Measurements from ENCODE around the gene NFATC3. TPM values are rescaled to one million over a fixed set of nuclear protein-coding genes. Genes with fewer than 3 reads are reported as not detected.

The NFATC3 gene
- total RNA-seq, 8 experiments from 2014 or later, result 14.0 to 27.0 (median 19.1) TPM

DNA sequence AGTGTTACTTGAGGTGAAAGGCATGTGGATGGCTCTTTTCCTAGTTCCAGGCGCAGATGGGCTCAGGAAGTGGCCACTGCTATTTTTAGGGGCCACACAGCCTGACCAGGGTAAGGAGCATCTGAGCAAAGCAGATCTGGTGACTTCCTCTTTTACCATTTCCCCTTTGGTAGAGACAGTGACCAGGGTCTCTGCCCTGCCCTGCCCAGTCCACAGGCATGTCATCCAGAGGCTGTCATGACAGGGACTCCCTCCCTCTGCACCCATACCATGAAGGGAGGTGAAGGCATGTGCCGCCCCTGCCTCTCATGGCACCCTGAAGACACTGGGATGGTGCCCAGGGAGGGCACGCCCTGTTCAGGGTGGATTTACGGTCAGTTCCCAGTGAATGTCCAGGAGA, 162.2 kb downstream of the NFATC3 start:
- WGBS, 10 experiments, result 80 to 100% (median 90%) methylated on average over 1 to 3 of the region's 4 CpGs; no CpG with 5 or more reads in 3 of the 10 experiments
- H3K27ac ChIP-seq, result no peak overlapping the region
- peaks cover 6 to 9% of the 10 kb centered on the region in 2 donors for H3K4me1 ChIP-seq (replicated peaks in 1 of 2)
- in situ Hi-C loops (cut with MboI; ENCODE audit: low pct_unique_long_range_greater_than_20kb in 2 of 9, low sequenced_read_pairs in 9 of 9, unreplicated experiment in 9 of 9), result no loop called here
- no peak overlapping the region for H3K4me3 ChIP-seq
- no peak for ATAC-seq (replicated peaks in 6 of 8)

DNA sequence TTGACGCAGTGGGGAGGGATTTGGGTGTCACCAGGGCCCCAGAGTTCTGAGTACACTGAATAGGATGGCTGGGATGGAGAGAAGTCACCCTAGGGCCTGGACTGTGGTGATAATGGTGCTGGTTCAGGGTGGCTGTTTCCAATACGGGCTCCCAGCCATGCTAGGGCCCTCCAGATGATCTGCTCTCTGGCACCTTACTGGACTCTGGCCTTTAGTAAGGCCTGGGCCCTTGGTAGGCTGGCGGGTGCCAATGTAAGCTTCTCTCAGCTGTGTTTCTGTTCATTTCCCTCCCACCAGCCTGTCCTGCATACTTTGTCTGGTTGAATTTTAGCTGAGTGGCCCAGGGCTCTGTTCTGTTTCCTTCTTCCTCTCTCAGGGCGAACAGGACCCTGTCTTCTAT, 162.8 kb downstream of the NFATC3 start:
- WGBS, 10 experiments, result 80 to 100% (median 93%) methylated on average over 1 to 4 of the region's 4 CpGs; no CpG with 5 or more reads in 2 of the 10 experiments
- no peak for ATAC-seq (replicated peaks in 6 of 8)
- Histone ChIP-seq H3K4me1 (replicated peaks in 1 of 2) (peaks cover 6 to 9% of the 10 kb centered on the region in 2 donors), H3K27ac (no peak overlapping the region), H3K4me3 (no peak overlapping the region)
- in situ Hi-C loops (cut with MboI; ENCODE audit: low pct_unique_long_range_greater_than_20kb in 2 of 9, low sequenced_read_pairs in 9 of 9, unreplicated experiment in 9 of 9), result no loop called here

DNA sequence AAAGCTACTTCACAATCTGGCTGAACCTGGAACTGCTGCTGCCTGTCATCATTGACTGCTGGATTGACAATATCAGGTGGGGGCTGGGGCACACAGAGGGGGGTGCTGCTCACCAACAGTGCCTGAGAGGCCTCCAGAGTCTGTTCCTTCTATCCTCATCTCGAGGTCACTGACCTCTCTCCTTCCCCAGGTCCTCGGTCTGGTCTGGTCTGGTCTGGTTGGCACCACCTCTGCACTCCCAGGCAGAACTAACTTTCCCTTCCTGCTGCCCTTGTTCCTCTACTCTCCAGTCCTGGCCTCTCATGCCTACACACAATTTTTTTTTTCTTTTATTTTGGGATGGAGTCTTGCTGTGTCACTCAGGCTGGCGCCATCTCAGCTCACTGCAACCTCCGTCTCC, 164.2 kb downstream of the NFATC3 start:
- Histone ChIP-seq H3K4me3 (no peak overlapping the region), H3K4me1 (replicated peaks in 1 of 2) (peaks cover 6% of the 10 kb centered on the region in 2 donors), H3K27ac (no peak overlapping the region)
- in situ Hi-C loops (cut with MboI; ENCODE audit: low pct_unique_long_range_greater_than_20kb in 2 of 9, low sequenced_read_pairs in 9 of 9, unreplicated experiment in 9 of 9), result no loop called here
- WGBS, 10 experiments, result 80 to 100% (median 97%) methylated on average over 1 to 2 of the region's 4 CpGs; no CpG with 5 or more reads in 6 of the 10 experiments
- no peak for ATAC-seq (replicated peaks in 6 of 8)

GRCh38 chr16:68250951-68251350, 165.8 kb downstream of the NFATC3 start:
- H3K4me1 ChIP-seq (replicated peaks in 1 of 2), result peaks cover 3% of the 10 kb centered on the region in 2 donors
- WGBS, 10 experiments, result 76 to 96% (median 89%) methylated on average over 1 to 6 of the region's 6 CpGs; no CpG with 5 or more reads in 2 of the 10 experiments
- H3K27ac ChIP-seq, result no peak overlapping the region
- in situ Hi-C loops (cut with MboI; ENCODE audit: low pct_unique_long_range_greater_than_20kb in 2 of 9, low sequenced_read_pairs in 9 of 9, unreplicated experiment in 9 of 9), result no loop called here
- H3K4me3 ChIP-seq, result no peak overlapping the region
- no peak for ATAC-seq (replicated peaks in 6 of 8)

GRCh38 chr16:68251832-68252231, 166.7 kb downstream of the NFATC3 start:
- ATAC-seq (replicated peaks in 6 of 8), result no peak
- in situ Hi-C loops (cut with MboI; ENCODE audit: low pct_unique_long_range_greater_than_20kb in 2 of 9, low sequenced_read_pairs in 9 of 9, unreplicated experiment in 9 of 9), result no loop called here
- no peaks in the 10 kb centered on the region for H3K4me1 ChIP-seq (replicated peaks in 1 of 2)
- no peak overlapping the region for H3K27ac ChIP-seq
- WGBS, 10 experiments, result 29 to 100% (median 88%) methylated on average over 1 to 5 of the region's 5 CpGs; no CpG with 5 or more reads in 3 of the 10 experiments
- H3K4me3 ChIP-seq, result no peak overlapping the region

- WGBS, 10 experiments, result 85 to 100% (median 89%) methylated on average over 1 to 4 of the region's 5 CpGs; no CpG with 5 or more reads in 2 of the 10 experiments
- Histone ChIP-seq H3K4me3 (no peak overlapping the region), H3K4me1 (replicated peaks in 1 of 2) (peaks cover 0 to under 1% of the 10 kb centered on the region in 2 donors), H3K27ac (no peak overlapping the region)
- in situ Hi-C loops (cut with MboI; ENCODE audit: low pct_unique_long_range_greater_than_20kb in 2 of 9, low sequenced_read_pairs in 9 of 9, unreplicated experiment in 9 of 9), result no loop called here
- peak in 5 of 8 experiments; percentile 15 to 57 (median 29) for ATAC-seq (replicated peaks in 6 of 8)
Measured at GRCh38 chr16:68252383-68252782, 167.2 kb downstream of the NFATC3 start.

DNA sequence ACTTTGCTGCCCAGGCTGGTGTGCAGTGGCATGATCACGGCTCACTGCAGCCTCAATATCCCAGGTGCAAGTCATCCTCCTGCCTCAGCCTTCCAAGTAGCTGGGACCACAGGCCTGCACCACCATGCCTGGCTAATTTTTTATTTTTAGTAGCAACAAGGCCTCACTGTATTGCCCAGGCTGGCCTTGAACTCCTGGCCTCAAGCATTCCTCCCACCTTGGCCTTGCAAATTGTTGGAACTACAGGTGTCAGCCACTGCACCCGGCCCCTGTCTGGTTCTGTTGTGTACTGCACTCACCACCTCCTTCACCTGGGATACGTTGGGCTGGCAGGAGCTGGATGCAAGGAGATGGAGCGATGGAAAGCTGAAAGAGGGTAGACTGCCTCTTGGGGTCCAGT, 168.6 kb downstream of the NFATC3 start:
- H3K27ac ChIP-seq, result no peak overlapping the region
- no peak overlapping the region for H3K4me3 ChIP-seq
- in situ Hi-C loops (cut with MboI; ENCODE audit: low pct_unique_long_range_greater_than_20kb in 2 of 9, low sequenced_read_pairs in 9 of 9, unreplicated experiment in 9 of 9), result no loop called here
- peaks cover 0 to 4% of the 10 kb centered on the region in 2 donors for H3K4me1 ChIP-seq (replicated peaks in 1 of 2)
- WGBS, 10 experiments, result 82 to 100% (median 100%) methylated on average over 1 to 2 of the region's 4 CpGs; no CpG with 5 or more reads in 5 of the 10 experiments
- ATAC-seq (replicated peaks in 6 of 8), result no peak

- 92 to 100% (median 98%) methylated on average over 2 to 7 of the region's 18 CpGs; no CpG with 5 or more reads in 6 of the 10 experiments for WGBS, 10 experiments
- H3K4me3 ChIP-seq, result no peak overlapping the region
- in situ Hi-C loops (cut with MboI; ENCODE audit: low pct_unique_long_range_greater_than_20kb in 2 of 9, low sequenced_read_pairs in 9 of 9, unreplicated experiment in 9 of 9), result no loop called here
- ATAC-seq (replicated peaks in 6 of 8), result no peak
- peaks cover 0 to 4% of the 10 kb centered on the region in 2 donors for H3K4me1 ChIP-seq (replicated peaks in 1 of 2)
- H3K27ac ChIP-seq, result no peak overlapping the region
Measured at GRCh38 chr16:68255712-68256111, 170.5 kb downstream of the NFATC3 start.

DNA sequence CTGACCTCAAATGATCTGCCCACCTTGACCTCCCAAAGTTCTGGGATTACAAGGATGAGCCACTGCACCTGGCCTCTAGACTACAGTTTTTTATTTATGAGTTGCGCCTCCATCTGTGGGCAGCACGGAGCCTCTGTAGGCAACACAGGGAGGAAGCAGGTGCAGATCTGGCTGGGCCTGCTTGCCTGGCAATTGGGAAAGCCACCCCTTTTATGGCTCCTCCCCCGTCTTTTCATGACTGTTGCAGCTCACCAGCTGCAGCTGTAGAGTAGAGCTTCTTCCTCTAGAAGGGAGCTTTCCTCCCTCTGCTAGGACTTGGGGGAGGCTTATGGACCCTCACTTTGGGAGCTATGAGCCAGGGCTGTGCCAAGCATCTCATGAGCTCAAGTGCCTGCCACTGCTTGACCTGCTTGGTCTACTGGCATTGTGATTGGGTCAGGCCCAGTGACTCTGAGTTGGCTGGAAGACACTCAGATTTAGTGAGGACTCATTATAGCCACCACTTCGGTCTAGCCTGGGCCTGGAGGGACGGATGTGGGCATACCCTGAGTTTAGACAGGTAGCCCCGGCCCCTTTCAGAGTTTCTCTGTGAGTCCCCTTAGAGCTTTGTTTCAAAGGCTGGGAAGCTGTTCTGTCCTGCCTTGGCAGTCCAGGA, 172.2 kb downstream of the NFATC3 start:
- peaks cover 0 to 4% of the 10 kb centered on the region in 2 donors for H3K4me1 ChIP-seq (replicated peaks in 1 of 2)
- H3K4me3 ChIP-seq, result no peak overlapping the region
- in situ Hi-C loops (cut with MboI; ENCODE audit: low pct_unique_long_range_greater_than_20kb in 2 of 9, low sequenced_read_pairs in 9 of 9, unreplicated experiment in 9 of 9), result no loop called here
- 68 to 100% (median 93%) methylated on average over 1 to 6 of the region's 6 CpGs; no CpG with 5 or more reads in 4 of the 10 experiments for WGBS, 10 experiments
- no peak overlapping the region for H3K27ac ChIP-seq
- ATAC-seq (replicated peaks in 6 of 8), result peak in 6 of 8 experiments; percentile 2 to 41 (median 7)

GRCh38 chr16:68257906-68258800, 173.0 kb downstream of the NFATC3 start:
- 20 to 74% (median 55%) methylated on average over 2 to 7 of the region's 13 CpGs; no CpG with 5 or more reads in 2 of the 10 experiments for WGBS, 10 experiments
- H3K4me3 ChIP-seq, result no peak overlapping the region
- in situ Hi-C loops (cut with MboI; ENCODE audit: low pct_unique_long_range_greater_than_20kb in 2 of 9, low sequenced_read_pairs in 9 of 9, unreplicated experiment in 9 of 9), result no loop called here
- no peak overlapping the region for H3K27ac ChIP-seq
- H3K4me1 ChIP-seq (replicated peaks in 1 of 2), result peaks cover 0 to 4% of the 10 kb centered on the region in 2 donors
- peak; percentile 55 to 89 (median 82) for ATAC-seq (replicated peaks in 6 of 8)

GRCh38 chr16:68259007-68259825, 174.0 kb downstream of the NFATC3 start:
- in situ Hi-C loops (cut with MboI; ENCODE audit: low pct_unique_long_range_greater_than_20kb in 2 of 9, low sequenced_read_pairs in 9 of 9, unreplicated experiment in 9 of 9), result no loop called here
- WGBS, 10 experiments, result 70 to 100% (median 91%) methylated on average over 1 to 12 of the region's 27 CpGs; no CpG with 5 or more reads in 5 of the 10 experiments
- no peak overlapping the region for H3K4me3 ChIP-seq
- no peak for ATAC-seq (replicated peaks in 6 of 8)
- no peak overlapping the region for H3K27ac ChIP-seq
- H3K4me1 ChIP-seq (replicated peaks in 1 of 2), result peaks cover 0 to 4% of the 10 kb centered on the region in 2 donors

DNA sequence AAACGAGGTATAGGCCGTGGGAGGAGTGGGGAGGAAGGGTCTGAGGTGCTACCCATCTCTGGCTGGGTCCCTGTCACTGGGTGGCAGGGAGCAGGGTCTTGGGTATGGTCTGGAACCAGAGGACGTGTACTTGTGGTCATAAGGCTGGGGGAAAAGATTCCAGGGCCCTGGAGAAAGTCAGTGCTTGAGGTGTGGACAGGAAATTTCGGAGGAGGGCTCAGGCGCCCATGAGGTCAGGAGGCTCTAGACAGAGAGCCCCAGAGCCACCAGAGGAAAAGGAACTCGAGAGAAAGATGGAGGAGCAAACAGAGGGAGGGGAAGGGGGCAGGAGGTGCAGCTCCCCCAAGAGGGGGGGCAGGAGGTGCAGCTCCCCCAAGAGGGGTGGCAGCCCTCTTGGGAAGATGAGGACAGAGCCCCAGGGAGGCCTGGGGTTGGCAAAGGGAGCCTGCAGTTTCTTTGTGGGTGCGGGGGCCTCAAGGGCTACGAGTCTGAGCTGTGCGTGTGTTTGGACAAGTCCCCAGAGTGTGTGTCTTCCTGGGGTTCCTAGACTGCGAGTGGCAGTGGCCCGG, 178.5 kb downstream of the NFATC3 start:
- H3K4me3 ChIP-seq, result peak overlapping the region; percentile 68 to 95 (median 85)
- peak overlapping the region; percentile 87 for H3K27ac ChIP-seq
- in situ Hi-C loops (cut with MboI; ENCODE audit: low pct_unique_long_range_greater_than_20kb in 2 of 9, low sequenced_read_pairs in 9 of 9, unreplicated experiment in 9 of 9), result no loop called here
- 88% methylated on average over 3 of the region's 11 CpGs; no CpG with 5 or more reads in 9 of the 10 experiments for WGBS, 10 experiments
- peaks cover 5 to 11% of the 10 kb centered on the region in 2 donors for H3K4me1 ChIP-seq (replicated peaks in 1 of 2)
- no peak for ATAC-seq (replicated peaks in 6 of 8)
